ENCODE data around the gene PDILT.

DNA sequence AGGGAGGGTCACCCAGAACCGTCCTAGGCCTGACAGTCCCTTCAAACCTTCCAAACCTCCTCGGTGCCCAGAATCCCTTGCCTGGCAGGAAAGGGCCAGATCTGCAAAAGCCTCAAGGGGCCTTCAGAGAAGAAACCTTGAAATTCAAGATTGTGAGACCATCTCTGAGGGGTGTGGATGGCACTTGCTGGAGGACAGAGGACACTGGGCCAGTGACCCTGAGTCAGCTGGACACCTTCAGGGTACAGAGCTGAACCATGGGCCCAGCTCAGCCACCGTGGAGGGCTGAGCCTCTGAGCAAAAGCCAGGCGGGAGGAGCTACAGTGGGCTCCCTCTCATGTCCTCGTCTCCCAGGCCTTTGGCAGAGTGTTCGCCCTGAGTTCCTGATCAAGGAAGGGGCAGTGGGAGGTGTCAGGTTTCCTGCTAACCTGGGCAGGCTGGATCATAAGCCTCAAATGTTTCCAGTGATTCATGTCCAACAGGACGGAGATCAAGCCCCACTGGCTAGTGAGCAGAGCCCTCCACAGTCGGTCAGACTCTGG lies 3.0 kb downstream of the PDILT start:
- no peak for TF ChIP-seq POLR2A (IDR thresholded peaks at IDR 0.05; ENCODE audit: low read depth)
- TF ChIP-seq, protein P1, sequence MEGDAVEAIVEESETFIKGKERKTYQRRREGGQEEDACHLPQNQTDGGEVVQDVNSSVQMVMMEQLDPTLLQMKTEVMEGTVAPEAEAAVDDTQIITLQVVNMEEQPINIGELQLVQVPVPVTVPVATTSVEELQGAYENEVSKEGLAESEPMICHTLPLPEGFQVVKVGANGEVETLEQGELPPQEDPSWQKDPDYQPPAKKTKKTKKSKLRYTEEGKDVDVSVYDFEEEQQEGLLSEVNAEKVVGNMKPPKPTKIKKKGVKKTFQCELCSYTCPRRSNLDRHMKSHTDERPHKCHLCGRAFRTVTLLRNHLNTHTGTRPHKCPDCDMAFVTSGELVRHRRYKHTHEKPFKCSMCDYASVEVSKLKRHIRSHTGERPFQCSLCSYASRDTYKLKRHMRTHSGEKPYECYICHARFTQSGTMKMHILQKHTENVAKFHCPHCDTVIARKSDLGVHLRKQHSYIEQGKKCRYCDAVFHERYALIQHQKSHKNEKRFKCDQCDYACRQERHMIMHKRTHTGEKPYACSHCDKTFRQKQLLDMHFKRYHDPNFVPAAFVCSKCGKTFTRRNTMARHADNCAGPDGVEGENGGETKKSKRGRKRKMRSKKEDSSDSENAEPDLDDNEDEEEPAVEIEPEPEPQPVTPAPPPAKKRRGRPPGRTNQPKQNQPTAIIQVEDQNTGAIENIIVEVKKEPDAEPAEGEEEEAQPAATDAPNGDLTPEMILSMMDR (IDR thresholded peaks at IDR 0.05), result no peak
- TF ChIP-seq POLR2AphosphoS5 (IDR thresholded peaks at IDR 0.05), result no peak
- no peak for TF ChIP-seq EP300 (IDR thresholded peaks at IDR 0.05)

Data from esophagus muscularis mucosa (tissue), 4 donors.